SK-N-SH treated with all-trans-retinoic acid at 6 μM for 48 hours (cell line): ENCODE data around the gene HDAC4.

Experiments used
- ARNTL ChIP-seq: fragments of 450-650 bp; formaldehyde crosslinking; IDR thresholded peaks from 2 replicates; pipeline ENCODE4 v1.5.0; 2020; ENCODE audit warnings: low read depth, mild to moderate bottlenecking, moderate library complexity, borderline replicate concordance
- ZNF70 ChIP-seq: fragments of 450-650 bp; formaldehyde crosslinking; IDR thresholded peaks from 2 replicates; pipeline ENCODE4 v1.5.0; 2020; ENCODE audit warnings: mild to moderate bottlenecking, moderate library complexity
- ZNF8 ChIP-seq: fragments of 450-650 bp; formaldehyde crosslinking; IDR thresholded peaks from 2 replicates; pipeline ENCODE4 v1.5.0; 2020; ENCODE audit warnings: mild to moderate bottlenecking, moderate library complexity
- TF ChIP-seq, protein P1 (sequence below): fragments of 250-450 bp; sonication (Bioruptor Pico); IDR thresholded peaks from 2 replicates; pipeline ENCODE4 v1.5.1; 2020; ENCODE audit warnings: low read depth, mild to moderate bottlenecking, moderate library complexity
- TF ChIP-seq, protein P2 (sequence below): fragments of 250-450 bp; sonication (Bioruptor Pico); IDR thresholded peaks from 2 replicates; pipeline ENCODE4 v1.8.0; 2021; ENCODE audit warnings: low read depth, mild to moderate bottlenecking, moderate library complexity, borderline replicate concordance

DNA sequence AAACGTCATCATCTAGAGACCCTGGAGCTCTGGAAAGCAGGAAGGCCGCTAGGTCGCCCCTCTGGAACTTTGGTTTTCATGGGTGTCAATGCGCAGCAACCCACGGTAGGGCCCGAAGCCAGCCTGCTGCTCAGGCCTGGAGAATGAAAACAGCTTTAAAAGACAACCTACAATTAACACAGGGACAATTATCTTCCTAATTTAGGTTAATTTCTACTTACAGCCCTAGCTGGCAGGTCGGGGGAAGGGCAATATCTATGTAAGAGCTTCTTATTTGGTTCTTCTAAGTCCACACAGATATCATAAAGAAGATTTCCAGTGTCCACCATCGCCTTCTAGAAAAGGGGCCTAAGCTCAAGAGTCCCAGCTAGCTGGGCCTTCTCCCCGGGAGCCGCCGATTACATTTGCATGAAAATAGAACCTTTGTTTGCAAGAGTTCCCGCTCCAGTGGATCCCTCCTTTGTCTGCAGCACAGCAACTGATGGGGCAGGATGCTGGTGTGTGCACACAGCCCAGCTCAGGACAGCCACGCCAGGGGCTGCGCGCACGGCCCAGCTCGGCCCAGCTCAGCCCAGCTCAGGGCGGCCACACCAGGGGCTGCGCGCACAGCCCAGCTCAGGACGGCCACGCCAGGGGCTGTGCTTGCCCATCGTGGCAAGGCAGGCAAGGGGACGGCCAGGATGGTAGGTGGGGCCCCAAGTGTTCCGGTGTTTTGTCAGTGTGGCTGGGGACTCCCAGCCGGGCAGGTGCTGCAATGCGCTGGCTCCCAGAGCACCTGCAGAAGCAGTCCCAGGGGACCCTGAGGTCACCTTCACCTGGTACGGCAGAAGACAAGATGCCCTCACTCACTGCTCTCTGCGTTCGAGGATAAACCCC is 109.1 kb downstream of the HDAC4 start:
- TF ChIP-seq ZNF8 (CRISPR knock-in tag) = no peak
- TF ChIP-seq, protein P1, sequence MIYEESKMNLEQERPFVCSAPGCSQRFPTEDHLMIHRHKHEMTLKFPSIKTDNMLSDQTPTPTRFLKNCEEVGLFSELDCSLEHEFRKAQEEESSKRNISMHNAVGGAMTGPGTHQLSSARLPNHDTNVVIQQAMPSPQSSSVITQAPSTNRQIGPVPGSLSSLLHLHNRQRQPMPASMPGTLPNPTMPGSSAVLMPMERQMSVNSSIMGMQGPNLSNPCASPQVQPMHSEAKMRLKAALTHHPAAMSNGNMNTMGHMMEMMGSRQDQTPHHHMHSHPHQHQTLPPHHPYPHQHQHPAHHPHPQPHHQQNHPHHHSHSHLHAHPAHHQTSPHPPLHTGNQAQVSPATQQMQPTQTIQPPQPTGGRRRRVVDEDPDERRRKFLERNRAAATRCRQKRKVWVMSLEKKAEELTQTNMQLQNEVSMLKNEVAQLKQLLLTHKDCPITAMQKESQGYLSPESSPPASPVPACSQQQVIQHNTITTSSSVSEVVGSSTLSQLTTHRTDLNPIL (CRISPR knock-in tag) = no peak
- TF ChIP-seq, protein P2, sequence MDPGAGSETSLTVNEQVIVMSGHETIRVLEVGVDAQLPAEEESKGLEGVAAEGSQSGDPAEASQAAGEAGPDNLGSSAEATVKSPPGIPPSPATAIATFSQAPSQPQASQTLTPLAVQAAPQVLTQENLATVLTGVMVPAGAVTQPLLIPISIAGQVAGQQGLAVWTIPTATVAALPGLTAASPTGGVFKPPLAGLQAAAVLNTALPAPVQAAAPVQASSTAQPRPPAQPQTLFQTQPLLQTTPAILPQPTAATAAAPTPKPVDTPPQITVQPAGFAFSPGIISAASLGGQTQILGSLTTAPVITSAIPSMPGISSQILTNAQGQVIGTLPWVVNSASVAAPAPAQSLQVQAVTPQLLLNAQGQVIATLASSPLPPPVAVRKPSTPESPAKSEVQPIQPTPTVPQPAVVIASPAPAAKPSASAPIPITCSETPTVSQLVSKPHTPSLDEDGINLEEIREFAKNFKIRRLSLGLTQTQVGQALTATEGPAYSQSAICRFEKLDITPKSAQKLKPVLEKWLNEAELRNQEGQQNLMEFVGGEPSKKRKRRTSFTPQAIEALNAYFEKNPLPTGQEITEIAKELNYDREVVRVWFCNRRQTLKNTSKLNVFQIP = no peak
- no peak for TF ChIP-seq ZNF70 (CRISPR knock-in tag)
- TF ChIP-seq ARNTL (CRISPR knock-in tag) = no peak
